Panc1 (cell line): ENCODE data around the gene IFNA4. TPM values are rescaled to one million over a fixed set of nuclear protein-coding genes. Genes with fewer than 3 reads are reported as not detected.
"Not testable (repeated sequence)": the region's sequence is repeated elsewhere in the genome, so short reads cannot be mapped to it uniquely, and the experiment has no call there.

ENCODE experiments used
- ATAC-seq: fragments of 200-7000 bp; cut with Tn5 transposase; 2 replicates; pipeline ENCODE4 v1.9.1; 2020; ENCODE audit warnings: mild to moderate bottlenecking, moderate library complexity
- BruUV-seq: library from RNA; stranded (reverse); fragments of 400-500 nt; replicated peaks from 2 replicates; lab custom pipeline; 2021; lab: Mats Ljungman, UMichigan
- CTCF ChIA-PET: fragments of 300-600 bp; sonication (Branson Sonifier 250); formaldehyde crosslinking; loops from one replicate; lab custom pipeline; 2022; ENCODE audit warnings: antibody characterized with exemption; lab: Charles Lee
- POLR2A ChIA-PET: fragments of 300-600 bp; sonication (Branson Sonifier 250); formaldehyde crosslinking; loops from one replicate; lab custom pipeline; 2022; ENCODE audit warnings: antibody characterized with exemption; lab: Charles Lee
- DNase-seq: peaks from one replicate; pipeline ENCODE4 v3.0.0-alpha.2; 2010; ENCODE audit warnings: low read depth, low spot score
- H3K27ac ChIP-seq: 2 replicates; pipeline ENCODE4 v1.5.1; 2011; ENCODE audit warnings: mild to moderate bottlenecking, low read length, inconsistent platforms
- H3K27me3 ChIP-seq: fragments of 200-500 bp; sonication (Bioruptor generic); 2 replicates; pipeline ENCODE4 v1.6.0; 2014; ENCODE audit warnings: low read length, inconsistent platforms; ENCODE audit not compliant: control insufficient read depth, insufficient read depth
- H3K36me3 ChIP-seq: fragments of 200-500 bp; sonication (Bioruptor generic); 2 replicates; pipeline ENCODE4 v1.5.1; 2014; ENCODE audit warnings: inconsistent platforms, mild to moderate bottlenecking, low read length, moderate library complexity; ENCODE audit not compliant: control insufficient read depth, insufficient read depth
- H3K4me1 ChIP-seq: 2 replicates; pipeline ENCODE4 v1.5.1; 2011; ENCODE audit warnings: inconsistent platforms, mild to moderate bottlenecking, low read length, moderate library complexity; ENCODE audit not compliant: control insufficient read depth, insufficient read depth
- H3K4me3 ChIP-seq, 2 experiments: 2 replicates each; pipeline ENCODE4 v1.5.1; 2011 to 2012; ENCODE audit warnings: low read depth in 2 of 2, low read length in 2 of 2, mild to moderate bottlenecking in 2 of 2, inconsistent platforms in 1 of 2, moderate library complexity in 1 of 2
- H3K9me3 ChIP-seq: fragments of 200-500 bp; sonication (Bioruptor generic); 2 replicates; pipeline ENCODE4 v1.5.1; 2014; ENCODE audit warnings: low read depth, mild to moderate bottlenecking, inconsistent platforms, low read length, moderate library complexity; ENCODE audit not compliant: control insufficient read depth, insufficient read depth
- CTCF ChIP-seq: fragments of 450-650 bp; IDR thresholded peaks from 2 replicates; pipeline ENCODE4 v1.5.1; 2017; ENCODE audit warnings: mild to moderate bottlenecking
- POLR2AphosphoS5 ChIP-seq: IDR thresholded peaks from 2 replicates; pipeline ENCODE4 v1.6.1; 2012; ENCODE audit warnings: mild to moderate bottlenecking, low read depth, low read length, moderate library complexity
- REST ChIP-seq, 2 experiments: IDR thresholded peaks; 2 replicates each; pipeline ENCODE4 v1.6.1; 2011 to 2012; ENCODE audit warnings: low read depth in 2 of 2, control low read depth in 1 of 2, low read length in 1 of 2, mild to moderate bottlenecking in 1 of 2, moderate library complexity in 1 of 2; ENCODE audit not compliant: insufficient read depth in 1 of 2
- SIN3A ChIP-seq: IDR thresholded peaks from 2 replicates; pipeline ENCODE4 v1.6.1; 2012; ENCODE audit warnings: low read depth, mild to moderate bottlenecking, low read length, moderate library complexity, borderline replicate concordance; ENCODE audit not compliant: insufficient read depth
- TCF7L2 ChIP-seq: IDR thresholded peaks from 2 replicates; pipeline ENCODE4 v1.6.1; 2011; ENCODE audit warnings: mild to moderate bottlenecking, low read depth, low read length, inconsistent platforms
- in situ Hi-C: cut with HindIII; loops from 2 replicates; pipeline ENCODE4 v1.10.0; 2016; ENCODE audit warnings: low sequenced_read_pairs, low pct_unique_long_range_greater_than_20kb
- intact Hi-C: fragments of 100-400 bp; cut with micrococcal nuclease; formaldehyde crosslinking; loops from one replicate; pipeline ENCODE4 v1.10.0; 2022; ENCODE audit not compliant: unreplicated experiment
- total RNA-seq: library from RNA; stranded (reverse); gene quantifications from one replicate; pipeline ENCODE4 v1.2.1, GENCODE V29; 2021; ENCODE audit not compliant: unreplicated experiment

IFNA4 gene
- total RNA-seq, 1 experiment from 2014 or later = not detected

- H3K27me3 ChIP-seq = no peaks in the 10 kb centered on the region
- DNase-seq (no peak), ATAC-seq (no peak)
- TF ChIP-seq TCF7L2 (no peak), SIN3A (no peak), POLR2AphosphoS5 (no peak), CTCF (no peak), REST (IDR thresholded peaks at IDR 0.05; ENCODE audit: insufficient read depth in 1 of 2, low read depth in 2 of 2, low read length in 1 of 2) (no peak)
- ChIA-PET POLR2A (no interaction called here), CTCF (no interaction called here)
- H3K36me3 ChIP-seq = no peaks in the 10 kb centered on the region
- H3K9me3 ChIP-seq = no peaks in the 10 kb centered on the region
- H3K4me3 ChIP-seq = no peak overlapping the region
- no TSS peak for BruUV-seq
- H3K27ac ChIP-seq = no peak overlapping the region
- in situ Hi-C loops = no loop called here
- H3K4me1 ChIP-seq = no peaks in the 10 kb centered on the region
- intact Hi-C loops = no loop called here
Measured at GRCh38 chr9:21171351-21171750, 16.0 kb downstream of the IFNA4 start.

- in situ Hi-C loops, DNase-seq, H3K9me3 ChIP-seq, intact Hi-C loops, H3K36me3 ChIP-seq, H3K27ac ChIP-seq, POLR2A ChIA-PET, CTCF ChIA-PET, H3K27me3 ChIP-seq, BruUV-seq, H3K4me1 ChIP-seq, ATAC-seq, H3K4me3 ChIP-seq: not testable (repeated sequence)
Measured at GRCh38 chr9:21166560-21166959, 20.8 kb downstream of the IFNA4 start, which contains the start of gene IFNA21. Gene IFNA21, minus strand, starts transcription at chr9:21166660. Its CDS starts 48 bp downstream, at chr9:21166612.

- no peaks in the 10 kb centered on the region for H3K4me1 ChIP-seq
- ChIA-PET CTCF (no interaction called here), POLR2A (no interaction called here)
- intact Hi-C loops (no loop called here), in situ Hi-C loops (no loop called here)
- no peaks in the 10 kb centered on the region for H3K9me3 ChIP-seq
- ATAC-seq = no peak
- TF ChIP-seq SIN3A (no peak), REST (IDR thresholded peaks at IDR 0.05; ENCODE audit: insufficient read depth in 1 of 2, low read depth in 2 of 2, low read length in 1 of 2) (no peak), CTCF (no peak), POLR2AphosphoS5 (no peak), TCF7L2 (no peak)
- no peaks in the 10 kb centered on the region for H3K36me3 ChIP-seq
- no TSS peak for BruUV-seq
- DNase-seq = no peak
- no peak overlapping the region for H3K27ac ChIP-seq
- H3K27me3 ChIP-seq = no peaks in the 10 kb centered on the region
- H3K4me3 ChIP-seq = no peak overlapping the region
Measured at GRCh38 chr9:21165516-21165915, 21.9 kb downstream of the IFNA4 start.
